GM18499 (cell line): Measurements from ENCODE around the gene GPR35.

Experiments
- ATAC-seq: cut with Tn5 transposase; IDR thresholded peaks from one replicate; pipeline ENCODE4 v1.9.1; 2021; ENCODE audit warnings: moderate number of reproducible peaks; ENCODE audit not compliant: insufficient read depth, unreplicated experiment

The GPR35 gene

GRCh38 chr2:240620149-240620731 lies 5.0 kb upstream of the GPR35 start:
- no peak for ATAC-seq

- no peak for ATAC-seq
These were observed 4.4 kb upstream of the GPR35 start for GRCh38 chr2:240620859-240621258.

- ATAC-seq: no peak
These were observed 3.2 kb upstream of the GPR35 start for GRCh38 chr2:240622060-240622411.

- ATAC-seq: no peak
These were observed 2.6 kb upstream of the GPR35 start for GRCh38 chr2:240622531-240623235.

- no peak for ATAC-seq
These were observed 1.7 kb upstream of the GPR35 start for GRCh38 chr2:240623531-240624010.

GRCh38 chr2:240624011-240624949 lies 1.0 kb upstream of the GPR35 start:
- ATAC-seq: no peak

GRCh38 chr2:240626531-240627300 lies 1.4 kb downstream of the GPR35 start:
- no peak for ATAC-seq

- ATAC-seq: no peak
These were observed 2.6 kb downstream of the GPR35 start for GRCh38 chr2:240627736-240628506.

GRCh38 chr2:240628507-240628807 lies 3.2 kb downstream of the GPR35 start:
- ATAC-seq: no peak

- no peak for ATAC-seq
These were observed 3.7 kb downstream of the GPR35 start for GRCh38 chr2:240628808-240629618.

- no peak for ATAC-seq
These were observed 4.3 kb downstream of the GPR35 start for GRCh38 chr2:240629619-240629967.

- ATAC-seq: no peak
These were observed 4.9 kb downstream of the GPR35 start for GRCh38 chr2:240629968-240630770.

GRCh38 chr2:240630771-240631547 lies 5.7 kb downstream of the GPR35 start:
- no peak for ATAC-seq

- no peak for ATAC-seq
These were observed 6.4 kb downstream of the GPR35 start for GRCh38 chr2:240631548-240632305.

- no peak for ATAC-seq
These were observed 7.0 kb downstream of the GPR35 start for GRCh38 chr2:240632306-240632721.

- ATAC-seq: no peak
These were observed 10.1 kb downstream of the GPR35 start for GRCh38 chr2:240635121-240635997.
